HEK293 (cell line): ENCODE results near the gene RGS9.
"Not testable (repeated sequence)": the region's sequence is repeated elsewhere in the genome, so short reads cannot be mapped to it uniquely, and the experiment has no call there.

ENCODE experiments used
- GLIS2 ChIP-seq: fragments of 450-650 bp; formaldehyde crosslinking; IDR thresholded peaks from 2 replicates; pipeline ENCODE4 v1.5.1; 2016; ENCODE audit warnings: missing biosample characterization, missing genetic modification characterization
- YY1 ChIP-seq: fragments of 450-650 bp; formaldehyde crosslinking; IDR thresholded peaks from 2 replicates; pipeline ENCODE4 v1.5.1; 2018; ENCODE audit warnings: missing biosample characterization, missing genetic modification characterization

DNA sequence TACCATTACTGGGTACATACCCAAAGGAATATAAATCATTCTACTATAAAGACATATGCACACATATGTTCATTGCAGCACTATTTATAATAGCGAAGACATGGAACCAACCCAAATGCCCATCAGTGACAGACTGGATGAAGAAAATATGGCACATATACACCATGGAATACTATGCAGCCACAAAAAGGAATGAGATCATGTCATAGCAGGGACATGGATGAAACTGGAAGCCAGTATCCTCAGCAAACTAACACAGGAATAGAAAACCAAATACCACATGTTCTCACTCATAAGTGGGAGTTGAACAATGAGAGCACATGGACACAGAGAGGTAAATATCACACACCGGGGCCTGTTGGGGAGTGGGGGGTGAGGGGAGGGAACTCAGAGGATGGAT lies 40.8 kb upstream of the RGS9 start:
- not testable (repeated sequence) for TF ChIP-seq YY1; GLIS2 (tag by site-specific recombination)
